Inflammatory macrophage treated with lipopolysaccharide for 1 hour (primary cell): ENCODE data around the gene CTNNA3.

ENCODE experiments used
- DNase-seq, 2 donors: peaks; one replicate each; pipeline ENCODE4 v3.0.0-alpha.2; 2020 to 2022

The CTNNA3 gene

DNA sequence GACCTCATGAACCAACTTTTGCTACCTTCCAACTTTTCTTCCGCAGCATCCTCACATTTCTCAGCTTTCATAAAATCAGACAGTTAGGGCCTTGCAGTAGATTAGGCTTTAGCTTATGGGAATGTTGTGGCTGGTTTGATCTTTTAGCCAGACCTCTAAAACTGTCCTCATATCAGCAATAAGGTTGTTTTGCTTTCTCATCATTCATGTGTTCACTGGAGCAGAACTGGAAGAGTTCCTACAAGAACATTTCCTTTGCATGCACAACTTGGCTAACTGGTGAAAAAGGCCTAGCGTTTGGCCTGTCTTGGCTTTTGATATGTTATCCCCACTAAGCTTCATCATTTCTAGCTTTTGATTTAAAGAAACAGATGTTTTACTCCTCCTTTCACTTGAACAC lies 900.1 kb downstream of the CTNNA3 start:
- no peak for DNase-seq

DNA sequence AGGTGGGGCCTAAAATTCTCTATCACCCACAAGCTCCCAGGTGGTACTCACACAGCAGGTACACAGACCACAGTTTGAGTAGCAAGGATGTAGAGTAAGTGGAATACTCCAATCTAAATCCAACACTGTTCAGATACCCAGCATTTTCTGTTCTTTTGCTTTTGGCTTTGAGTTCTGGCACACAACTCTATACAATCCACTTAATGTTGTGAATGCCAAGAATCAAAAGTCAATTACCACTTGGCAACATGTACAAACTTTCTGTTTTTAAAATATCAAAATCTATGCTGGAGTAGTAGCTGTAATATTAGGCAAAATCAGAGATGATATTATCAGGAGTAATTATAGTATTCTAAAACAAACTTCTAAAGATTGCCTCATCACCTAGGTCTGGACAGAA lies 903.6 kb downstream of the CTNNA3 start:
- no peak for DNase-seq

DNA sequence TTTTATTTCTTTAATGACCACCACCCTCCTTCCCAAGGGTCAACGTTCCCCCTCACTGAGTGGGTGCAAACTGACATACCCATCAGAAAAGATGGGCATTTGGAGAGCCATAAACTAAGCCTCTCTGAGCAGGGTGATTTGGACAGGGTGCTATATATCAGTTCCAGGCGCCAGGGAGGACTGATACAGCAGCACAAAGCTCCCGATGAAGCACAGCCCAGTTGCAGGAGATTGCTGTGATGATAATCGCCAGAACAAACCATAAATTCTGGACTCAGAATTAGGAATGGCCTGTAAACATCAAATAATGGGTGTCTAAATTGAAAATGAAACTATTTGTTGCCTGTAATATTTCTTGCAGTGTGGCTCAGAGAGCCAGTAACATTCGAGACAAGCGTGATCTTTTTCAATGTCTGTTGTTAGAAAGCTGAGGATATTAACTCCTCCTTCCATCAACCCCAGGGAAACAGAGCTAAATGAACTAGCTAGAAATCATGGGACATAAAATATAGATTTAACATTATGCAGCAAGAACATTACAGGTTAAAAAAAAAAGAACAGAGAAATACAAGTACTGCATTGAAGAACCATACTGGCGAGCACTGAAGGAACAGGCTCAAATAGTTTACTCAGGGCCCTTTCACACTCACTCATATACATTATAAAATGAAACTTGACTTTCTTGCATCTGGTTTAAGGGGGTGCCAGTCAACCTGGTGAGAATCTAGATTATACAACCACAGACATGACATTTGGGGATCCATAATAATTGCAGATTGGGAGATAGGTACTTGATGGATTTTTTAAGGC lies 907.6 kb downstream of the CTNNA3 start:
- no peak for DNase-seq

DNA sequence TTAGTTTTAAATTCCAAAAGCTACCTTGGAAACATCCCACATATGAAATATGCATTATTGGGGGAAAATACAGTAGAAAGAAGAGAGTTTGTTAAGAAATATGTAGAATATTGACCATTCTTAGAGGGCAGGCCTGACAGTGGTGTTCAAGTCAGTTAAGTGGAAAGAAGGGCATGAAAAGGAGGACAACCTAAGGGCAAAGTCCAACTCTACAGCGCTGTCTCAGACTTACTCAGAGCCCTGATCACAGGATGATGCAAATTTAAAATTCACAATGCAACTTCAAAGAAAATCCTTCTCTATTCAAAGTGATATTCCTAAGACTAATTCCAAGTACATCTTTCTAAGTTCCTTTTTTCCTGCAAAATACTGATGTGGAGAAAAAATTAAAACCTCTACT lies 909.3 kb downstream of the CTNNA3 start:
- no peak for DNase-seq

DNA sequence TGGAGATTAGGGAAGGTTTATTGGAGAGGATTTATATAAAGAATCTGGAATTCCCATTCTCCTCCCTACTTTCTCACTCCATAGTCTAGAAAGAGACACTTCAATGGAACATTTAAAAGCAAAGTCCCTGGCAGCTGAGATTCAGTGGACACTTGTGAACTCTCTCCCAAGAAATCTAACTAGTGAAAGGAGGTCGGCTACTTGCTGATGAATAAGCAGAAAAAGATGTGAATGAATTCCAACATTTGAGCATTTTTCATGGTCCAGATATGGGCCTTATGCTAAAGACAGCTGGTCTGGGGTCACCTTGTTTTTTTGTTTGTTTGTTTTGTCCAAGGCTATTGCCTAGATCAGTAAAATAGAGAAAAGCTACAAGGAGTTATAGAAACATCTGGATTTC lies 911.2 kb downstream of the CTNNA3 start:
- no peak for DNase-seq

DNA sequence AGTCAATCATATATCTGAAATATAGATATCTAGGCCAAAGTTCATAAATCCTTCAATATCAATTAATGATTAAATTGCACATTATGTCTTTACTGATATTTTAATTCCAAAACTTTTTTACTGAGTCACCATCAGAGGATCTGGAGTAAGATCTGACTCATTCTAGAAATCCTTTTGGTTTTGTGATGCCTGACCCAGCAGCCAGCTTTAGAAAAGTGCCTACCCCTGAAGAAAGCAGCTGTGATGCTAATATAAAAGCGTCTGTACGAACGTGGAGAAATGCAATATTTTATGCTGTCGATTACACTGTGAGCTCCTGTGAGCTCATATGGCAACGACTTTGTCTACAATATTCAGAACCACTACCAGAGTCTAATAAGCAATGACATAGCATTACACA lies 912.7 kb downstream of the CTNNA3 start:
- no peak for DNase-seq

DNA sequence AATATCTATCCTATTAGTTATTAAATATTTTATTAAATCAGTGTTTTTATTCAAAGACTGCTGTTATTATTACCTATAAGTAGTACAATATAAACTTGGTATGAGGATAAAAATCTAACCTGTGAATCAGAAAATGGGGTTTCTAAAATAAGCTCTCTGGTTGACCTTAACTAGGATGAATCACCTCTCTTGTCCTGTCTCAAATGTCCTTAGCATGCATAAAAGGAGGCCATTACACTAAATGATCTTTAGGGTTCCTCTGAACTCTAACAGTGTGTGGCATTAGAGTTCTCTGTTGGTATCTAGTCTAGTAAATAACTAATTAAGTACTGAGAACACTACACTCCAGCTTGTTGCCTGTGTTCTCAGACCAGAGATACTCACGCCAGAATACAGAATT lies 913.2 kb downstream of the CTNNA3 start:
- DNase-seq: no peak

DNA sequence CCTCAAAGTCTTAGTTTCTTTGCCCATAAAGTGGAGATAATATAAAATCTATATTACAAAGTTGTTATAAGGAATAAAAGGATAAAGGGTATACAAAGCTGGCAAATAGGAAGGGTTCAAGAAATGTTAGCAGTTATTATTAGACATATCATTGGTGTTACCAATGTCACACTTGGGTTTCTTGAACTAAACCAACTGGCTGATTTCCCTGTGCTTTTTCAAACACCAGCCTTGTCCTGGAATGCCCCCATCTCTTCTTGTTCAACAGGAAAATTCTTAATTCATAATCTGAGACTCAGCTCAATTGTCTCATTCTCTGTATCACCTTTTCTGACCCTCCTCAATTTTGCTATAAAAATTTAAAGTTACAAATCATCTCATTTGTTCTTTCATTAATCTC lies 913.9 kb downstream of the CTNNA3 start:
- no peak for DNase-seq

DNA sequence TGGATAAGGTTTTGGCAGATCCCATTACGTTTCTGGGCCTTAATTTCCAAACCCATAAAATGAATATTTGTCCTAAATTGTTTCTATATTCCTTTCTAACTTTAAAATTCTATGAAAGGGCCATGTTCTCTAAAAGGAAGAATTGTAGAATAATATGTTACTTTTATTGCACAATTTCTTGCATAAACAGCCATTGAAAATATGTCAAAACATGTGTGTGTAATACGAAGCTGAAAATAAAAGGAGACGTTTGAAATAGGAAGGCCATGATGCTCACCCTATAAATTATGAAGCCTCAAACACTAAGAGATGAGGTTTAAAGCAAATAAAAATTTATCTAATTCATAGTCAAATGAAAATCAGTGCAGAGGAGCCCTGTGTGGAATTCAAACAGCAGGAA lies 915.2 kb downstream of the CTNNA3 start:
- no peak for DNase-seq

DNA sequence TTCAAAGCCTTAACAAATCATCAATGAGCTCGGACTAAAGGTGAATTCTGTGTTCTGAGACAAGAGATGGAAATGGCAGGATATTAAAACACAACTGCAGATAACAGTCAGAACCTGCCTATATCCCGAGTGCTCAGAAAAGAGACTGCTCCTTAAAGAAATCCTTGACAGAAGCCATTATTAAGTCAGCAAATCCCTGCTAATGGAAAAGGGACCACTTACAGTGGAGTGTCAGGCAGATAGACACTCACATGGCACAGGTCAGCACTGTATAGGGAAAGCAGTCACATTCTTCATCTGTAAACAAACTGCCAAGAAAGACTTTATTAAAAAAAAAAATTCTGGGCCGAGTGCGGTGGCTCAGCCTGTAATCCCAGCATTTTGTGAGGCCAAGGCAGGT lies 917.6 kb downstream of the CTNNA3 start:
- no peak for DNase-seq

DNA sequence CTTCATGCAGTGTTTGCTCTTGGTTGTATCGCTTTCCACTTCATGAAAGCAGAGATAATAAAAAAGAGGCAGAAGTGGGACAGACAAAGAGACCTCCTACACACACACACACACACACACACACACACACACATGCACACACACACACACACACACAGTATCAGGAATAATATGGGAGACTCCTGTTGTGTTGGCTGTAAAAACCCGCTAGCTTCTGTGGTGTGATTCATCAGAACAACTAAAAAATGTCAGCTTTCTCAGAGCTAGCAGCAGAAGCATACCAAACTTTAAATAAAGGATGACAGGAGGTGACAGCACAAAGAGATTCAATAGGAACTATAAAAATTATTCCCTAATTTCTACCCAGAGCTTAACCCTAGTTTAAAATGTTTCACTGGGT lies 918.3 kb downstream of the CTNNA3 start:
- DNase-seq: no peak

DNA sequence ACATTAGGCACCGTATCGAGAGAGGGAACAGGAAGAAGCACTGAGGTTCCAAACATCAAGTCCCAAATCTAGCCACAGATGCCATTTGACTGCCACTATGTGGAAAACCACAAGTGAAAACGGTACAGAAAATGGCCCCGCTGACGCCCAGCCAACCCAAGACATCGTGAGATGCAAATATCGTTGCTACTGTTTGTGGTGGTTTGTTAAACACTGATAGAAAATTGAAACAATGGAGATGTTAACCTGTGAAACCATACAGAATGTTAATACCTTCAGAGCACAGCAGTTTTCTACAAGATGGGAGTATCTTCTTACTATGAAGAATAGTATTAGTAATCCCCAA lies 922.5 kb downstream of the CTNNA3 start:
- no peak for DNase-seq

DNA sequence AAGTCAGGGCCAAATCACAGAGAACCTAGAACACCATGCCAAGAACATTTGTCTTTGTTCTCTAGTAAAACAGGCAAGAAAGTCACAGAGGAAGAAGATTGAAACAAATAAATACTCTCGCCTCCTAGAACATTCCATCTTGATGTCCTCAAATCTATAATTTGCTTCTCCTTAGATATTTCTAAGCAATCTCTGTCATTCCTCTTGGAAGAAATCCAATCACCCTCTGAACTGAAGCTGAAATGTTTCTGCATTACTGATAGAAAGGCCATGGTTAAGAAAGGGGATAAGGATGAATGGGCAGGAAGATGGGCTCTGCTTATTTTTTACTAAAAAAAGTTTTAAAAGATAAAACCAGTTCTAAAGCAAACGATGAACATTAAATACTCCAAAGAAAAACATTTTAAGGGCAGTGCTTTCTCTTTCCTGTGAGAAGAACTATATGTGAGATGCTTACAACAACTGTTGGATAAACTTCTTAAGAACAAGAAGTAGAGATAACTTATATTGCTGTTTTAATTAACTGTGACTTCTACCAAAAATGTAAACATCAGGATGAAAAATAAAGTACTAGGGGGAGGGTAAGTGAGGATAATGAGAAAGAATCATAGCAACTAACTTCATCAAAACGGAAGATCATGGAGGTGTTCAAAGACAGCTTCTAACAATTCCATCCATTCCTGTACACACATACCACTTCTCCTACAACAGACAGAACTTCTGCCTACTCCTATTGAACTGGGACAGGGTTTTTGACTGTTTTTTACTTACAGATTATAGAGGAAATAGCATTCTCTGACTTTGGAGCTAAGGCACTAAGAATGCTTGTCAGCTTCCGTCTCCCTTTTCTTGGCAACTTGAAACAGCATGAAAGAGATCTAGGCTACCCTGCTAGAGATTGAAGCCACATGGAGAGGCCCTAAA lies 923.2 kb downstream of the CTNNA3 start:
- DNase-seq: no peak

DNA sequence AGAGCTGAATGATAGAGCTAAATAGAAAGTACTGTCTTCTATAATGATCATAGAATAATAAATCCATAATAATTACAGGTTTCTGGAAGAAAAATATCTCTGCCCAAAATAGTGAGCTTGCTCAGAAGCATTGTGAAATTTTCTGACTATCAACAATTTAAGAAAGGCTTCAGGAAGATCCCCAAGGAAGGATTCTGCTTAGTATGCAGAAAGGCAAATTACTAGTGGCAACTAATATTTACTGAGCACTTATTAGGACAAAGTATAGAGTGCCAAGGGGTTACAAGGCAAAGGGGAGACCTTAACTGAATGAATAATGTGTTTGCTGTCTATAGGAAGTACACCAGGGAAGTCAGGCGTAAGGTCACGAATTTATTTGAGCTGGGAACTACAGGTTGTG lies 928.3 kb downstream of the CTNNA3 start:
- DNase-seq: no peak

DNA sequence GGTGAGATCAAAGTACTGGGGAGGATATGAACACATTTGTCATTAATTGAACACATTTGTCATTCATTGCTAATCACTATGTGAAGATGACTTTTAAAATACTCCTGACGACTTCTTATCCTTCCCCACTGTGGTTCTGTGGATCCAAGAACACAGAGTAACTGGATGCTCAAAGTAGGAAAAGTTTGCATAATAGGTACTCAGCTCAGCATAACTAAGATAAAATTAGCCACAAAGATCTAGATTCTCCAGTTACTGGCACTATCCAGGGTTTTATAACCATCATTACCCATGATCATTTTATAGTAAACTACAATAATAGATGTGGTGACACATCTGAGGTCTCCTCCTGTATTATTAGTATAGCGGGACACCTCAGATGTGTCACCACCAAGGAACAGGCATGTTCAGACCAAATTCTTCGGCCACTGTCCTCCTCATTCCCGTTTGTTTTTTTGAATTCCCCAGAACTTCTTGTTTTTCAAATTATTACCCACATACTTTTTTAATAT lies 933.7 kb downstream of the CTNNA3 start:
- DNase-seq: no peak

DNA sequence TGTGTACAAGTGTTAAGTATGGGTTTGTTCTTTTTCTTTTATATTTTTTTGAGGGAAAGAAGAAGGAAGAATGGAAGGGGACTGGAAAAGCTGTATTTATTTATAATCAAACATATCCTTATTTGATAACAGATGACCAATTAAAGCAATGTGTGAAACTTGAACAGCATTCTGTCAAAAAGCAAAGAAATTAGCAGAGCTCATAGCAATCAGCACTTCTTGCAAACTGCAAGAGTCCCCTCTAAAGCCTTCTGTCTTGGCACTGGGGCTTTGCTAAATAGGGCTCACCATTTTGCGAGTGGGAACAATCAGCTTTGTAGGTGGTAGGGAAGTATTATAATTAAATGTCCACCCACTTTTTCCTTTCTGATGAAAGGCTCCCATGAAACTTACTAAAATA lies 935.1 kb downstream of the CTNNA3 start:
- DNase-seq: no peak

DNA sequence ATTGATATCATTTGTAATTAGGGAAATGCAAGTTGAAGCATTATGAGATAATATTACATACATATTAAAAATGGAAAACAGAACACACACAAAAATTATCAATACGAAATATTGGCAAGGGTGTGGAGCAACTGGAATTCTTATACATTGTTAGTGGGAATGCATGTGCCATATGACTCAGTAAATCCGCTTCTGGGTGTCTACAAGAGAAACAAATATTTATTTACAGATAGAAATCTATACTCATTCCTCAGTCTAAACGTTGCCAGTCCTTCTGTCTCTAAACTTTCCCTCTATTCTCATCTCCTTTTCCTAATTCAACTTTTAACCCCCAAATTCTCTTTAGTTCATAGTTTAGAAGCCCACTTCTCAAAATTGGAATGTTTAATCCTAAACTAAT lies 940.5 kb downstream of the CTNNA3 start:
- no peak for DNase-seq

DNA sequence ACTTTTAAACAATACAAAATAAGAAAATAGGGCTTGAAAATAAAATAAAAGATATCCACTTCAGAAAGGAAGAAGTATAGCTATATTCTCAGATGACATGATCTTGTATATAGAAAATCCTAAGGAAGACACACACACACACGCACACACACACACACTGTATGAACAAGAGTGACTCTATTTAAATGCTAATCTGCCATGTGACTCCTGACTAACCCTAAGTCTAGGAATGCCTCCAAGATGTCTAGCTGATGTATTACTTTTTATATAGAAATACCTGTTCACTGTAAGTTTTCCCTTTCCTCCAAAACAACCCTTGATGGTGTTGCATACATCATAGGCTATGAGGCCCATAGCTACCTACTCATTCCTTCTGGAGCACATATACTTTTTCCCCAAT lies 943.3 kb downstream of the CTNNA3 start:
- no peak for DNase-seq

DNA sequence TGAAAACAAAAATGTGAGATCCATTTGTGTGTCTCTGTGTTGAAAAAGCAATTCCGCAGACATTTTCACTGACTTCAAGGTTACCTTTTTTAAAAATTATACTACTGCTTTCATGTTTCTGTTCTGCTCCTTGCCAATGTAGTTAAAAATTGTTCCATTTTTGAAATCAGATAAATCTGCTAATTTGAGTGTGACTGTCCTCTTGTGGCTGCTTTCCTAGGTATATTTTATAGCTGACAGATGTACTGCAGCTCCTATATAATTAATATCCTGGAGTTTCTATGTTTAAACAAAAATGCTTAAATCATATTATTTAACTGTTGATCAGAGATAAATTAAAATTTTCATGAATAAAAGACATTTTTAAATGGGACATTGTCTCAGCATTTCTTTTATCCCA lies 947.8 kb downstream of the CTNNA3 start:
- DNase-seq: no peak

DNA sequence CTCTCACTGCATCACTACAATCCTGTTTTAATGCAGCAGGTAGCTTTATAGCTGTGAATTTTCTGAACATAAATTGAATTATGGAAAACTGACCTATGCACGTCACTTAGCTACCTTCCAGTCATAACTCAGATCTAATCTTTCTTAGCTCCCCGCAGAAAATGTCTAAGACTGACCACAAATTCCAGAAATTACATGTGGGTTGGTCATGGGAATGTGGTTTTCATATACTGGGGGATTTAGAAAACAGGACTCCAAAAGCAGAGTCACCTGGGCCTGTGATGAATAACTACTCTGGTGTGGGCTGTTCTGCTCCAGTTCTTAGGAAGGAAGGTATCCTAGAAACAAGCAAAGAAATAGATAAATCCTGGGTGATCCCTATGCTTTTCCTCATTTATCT lies 948.5 kb downstream of the CTNNA3 start:
- no peak for DNase-seq

DNA sequence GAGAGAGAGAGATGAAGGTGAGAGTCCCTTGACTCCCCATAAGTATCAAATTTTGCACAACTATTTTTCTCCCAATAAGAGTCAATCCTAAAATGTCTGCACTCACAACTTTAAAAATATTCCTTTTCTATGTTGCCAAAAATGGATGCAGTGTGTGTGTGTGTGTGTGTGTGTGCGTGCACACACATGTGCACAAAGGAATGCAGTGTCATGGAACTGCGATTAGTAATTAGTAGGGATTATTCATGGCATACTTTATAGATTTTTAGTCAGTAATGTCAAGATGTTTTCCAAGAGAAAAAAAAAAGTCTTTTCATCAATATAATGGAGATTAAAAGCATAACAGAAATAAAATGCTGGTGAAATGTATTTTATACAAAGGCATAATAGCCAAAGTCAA lies 949.3 kb downstream of the CTNNA3 start:
- no peak for DNase-seq

DNA sequence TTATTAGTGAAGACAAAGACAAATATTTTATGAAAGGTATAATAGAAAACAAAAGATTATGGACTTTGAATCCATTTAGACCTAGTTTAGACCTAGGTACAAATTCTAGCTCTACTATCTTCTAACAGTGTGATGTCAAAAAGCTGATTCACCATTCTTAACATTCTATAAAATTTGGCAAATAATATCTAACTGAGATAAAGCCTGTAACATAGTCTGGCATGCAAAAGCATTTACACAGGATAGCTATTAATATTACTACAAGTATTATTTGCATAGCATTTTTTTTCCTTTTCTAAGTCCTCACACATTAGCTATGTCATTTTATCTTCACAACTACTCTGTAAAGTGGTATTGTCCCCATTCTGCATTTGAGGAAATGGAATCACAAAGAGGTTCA lies 949.7 kb downstream of the CTNNA3 start:
- no peak for DNase-seq

DNA sequence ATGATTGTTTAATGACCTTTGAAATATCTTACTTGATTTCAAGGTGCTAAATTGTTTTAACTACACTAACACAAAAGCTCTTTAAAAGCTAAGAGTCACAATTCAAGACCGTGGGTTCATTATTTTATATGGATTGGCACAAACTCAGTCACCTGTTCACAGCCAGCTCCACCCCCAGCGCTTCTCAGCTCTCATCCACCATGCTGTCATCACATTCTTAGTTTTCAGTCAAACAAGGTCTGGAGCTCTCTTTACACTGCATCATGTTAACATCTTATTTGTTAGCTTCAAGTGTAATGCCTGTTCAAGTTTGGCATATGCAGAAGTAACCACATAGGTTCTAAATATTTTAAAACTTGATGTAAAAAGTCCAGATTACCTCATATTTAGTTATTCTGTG lies 951.1 kb downstream of the CTNNA3 start:
- no peak for DNase-seq

DNA sequence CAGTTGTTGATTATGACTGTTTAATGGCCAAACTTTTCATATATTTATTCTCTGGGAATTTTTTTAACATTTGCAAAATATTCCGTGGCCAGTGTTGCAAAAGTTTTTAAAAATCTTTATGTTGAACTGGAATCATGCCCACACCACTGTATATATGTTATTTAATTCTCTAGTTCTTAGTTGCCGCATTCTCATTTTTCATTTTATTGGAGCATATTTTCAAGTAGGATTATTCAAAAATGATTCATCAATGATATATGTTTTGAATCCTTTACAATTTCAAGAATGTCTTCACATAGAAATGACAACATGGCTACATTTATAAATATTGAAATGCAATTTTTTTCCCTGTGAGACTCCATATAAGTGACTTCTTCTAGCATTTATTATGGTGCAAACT lies 958.8 kb downstream of the CTNNA3 start:
- DNase-seq: no peak
